GM18907 (cell line): ENCODE results near the gene TINAGL1.

Experiments
- ATAC-seq: cut with Tn5 transposase; IDR thresholded peaks from one replicate; pipeline ENCODE4 v1.9.1; 2021; ENCODE audit warnings: mild to moderate bottlenecking, moderate library complexity; ENCODE audit not compliant: unreplicated experiment

TINAGL1 gene

DNA sequence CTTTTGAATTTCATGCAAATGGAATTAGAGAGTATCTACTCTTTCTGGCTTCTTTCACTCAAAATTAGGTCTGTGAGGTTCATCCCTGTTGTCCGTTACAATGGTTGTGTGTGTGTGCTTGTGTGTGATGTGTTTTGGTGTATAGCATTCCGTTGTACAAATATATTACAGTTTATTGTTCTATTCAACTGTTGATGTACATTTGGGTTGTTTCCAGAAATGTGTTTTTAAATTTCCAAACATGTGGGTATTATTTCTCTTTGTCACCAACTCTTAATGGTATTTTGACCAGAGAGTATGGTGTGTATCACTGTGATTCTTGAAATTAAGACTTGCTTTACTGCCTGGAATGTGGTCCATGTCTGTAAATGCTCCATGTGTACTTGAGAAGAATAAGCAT, 24.3 kb downstream of the TINAGL1 start:
- ATAC-seq: no peak

DNA sequence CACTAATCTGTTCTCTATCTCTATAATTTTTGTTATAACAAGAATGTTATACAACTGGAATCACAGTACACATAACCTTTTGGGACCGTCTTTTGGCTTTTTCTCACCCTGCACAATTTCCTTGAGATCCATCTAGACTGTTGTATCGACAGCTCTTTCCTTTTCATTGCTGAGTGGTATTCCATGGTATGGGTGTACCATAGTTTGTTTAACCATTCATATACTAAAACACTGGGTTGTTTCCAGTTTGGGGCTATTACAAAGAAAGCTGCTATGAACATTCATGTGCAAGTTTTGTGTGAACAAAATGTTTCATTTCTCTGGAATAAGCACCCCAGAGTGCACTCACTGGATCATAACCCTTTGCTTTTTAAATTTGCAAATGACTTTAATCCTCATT, 25.8 kb downstream of the TINAGL1 start:
- ATAC-seq: no peak

DNA sequence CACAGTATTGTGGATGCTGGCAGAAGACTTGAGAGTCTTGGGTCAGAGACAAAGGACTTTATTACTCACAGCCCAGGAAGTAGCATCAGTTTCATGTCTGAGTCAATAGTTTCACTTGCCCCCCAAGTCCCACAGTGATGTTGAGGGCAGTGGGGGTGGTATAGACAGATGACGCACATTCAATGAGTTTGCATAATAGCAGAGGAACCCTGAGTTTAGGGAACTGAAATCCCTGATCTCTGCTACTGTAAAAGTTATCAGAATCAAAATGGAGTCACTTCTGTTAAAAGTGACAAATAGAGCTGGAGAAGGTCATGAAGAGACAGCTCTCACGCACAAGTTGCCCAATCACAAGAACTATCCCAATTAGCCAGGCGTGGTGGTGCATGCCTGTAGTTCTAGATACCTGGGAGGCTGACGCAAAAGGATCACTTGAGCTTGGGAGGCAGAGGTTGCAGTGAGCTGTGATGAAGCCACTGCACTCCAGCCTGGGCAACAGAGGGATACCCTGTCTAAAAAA, 29.7 kb downstream of the TINAGL1 start:
- peak; percentile 90 for ATAC-seq

DNA sequence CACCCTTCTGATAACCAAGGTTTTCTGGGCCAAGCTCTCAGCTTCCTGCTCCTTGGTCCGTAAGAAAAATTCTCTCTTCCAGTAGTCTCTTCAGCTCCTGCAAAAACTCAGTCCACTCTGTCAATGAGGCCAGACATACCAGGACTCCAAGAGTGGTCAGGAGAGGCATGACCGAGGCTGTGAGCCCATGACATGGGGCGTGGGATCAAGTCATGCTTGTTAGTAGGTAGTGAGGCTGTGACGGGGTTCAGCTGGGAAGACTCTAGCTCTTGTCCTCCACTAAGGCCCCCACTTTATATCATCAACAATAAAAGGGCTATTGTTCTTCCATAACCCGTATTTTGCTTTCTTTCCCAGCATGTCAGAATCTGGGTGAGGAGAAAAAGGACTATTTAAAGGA, 31.0 kb downstream of the TINAGL1 start:
- no peak for ATAC-seq

DNA sequence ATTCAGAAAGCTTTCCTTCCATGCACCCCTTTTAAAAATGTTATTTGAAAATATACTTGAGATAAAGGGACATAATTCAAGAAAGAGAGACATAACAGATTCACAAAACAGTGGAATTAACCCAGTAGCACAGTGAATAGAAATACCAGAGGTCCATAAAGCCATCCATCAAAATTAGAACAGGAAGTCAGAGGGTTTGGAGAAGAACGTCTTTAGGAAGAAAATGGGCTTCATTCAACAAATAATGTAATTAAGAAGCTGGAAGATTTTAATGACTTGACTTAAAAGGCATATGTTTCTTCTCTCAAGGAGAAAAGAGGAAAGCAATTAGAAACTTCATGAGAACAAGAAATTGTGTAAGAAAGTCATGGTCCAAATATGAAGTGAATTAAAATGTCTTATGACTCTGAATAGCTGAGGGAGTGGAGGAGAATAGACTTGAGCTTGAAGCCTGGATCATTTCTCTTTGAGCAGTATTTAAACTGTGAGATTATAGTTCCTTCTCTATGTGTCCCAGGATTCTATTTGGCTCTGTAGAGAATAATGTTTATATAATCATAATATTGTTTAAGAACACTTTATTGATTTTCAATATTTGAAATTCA, 33.3 kb downstream of the TINAGL1 start:
- no peak for ATAC-seq

DNA sequence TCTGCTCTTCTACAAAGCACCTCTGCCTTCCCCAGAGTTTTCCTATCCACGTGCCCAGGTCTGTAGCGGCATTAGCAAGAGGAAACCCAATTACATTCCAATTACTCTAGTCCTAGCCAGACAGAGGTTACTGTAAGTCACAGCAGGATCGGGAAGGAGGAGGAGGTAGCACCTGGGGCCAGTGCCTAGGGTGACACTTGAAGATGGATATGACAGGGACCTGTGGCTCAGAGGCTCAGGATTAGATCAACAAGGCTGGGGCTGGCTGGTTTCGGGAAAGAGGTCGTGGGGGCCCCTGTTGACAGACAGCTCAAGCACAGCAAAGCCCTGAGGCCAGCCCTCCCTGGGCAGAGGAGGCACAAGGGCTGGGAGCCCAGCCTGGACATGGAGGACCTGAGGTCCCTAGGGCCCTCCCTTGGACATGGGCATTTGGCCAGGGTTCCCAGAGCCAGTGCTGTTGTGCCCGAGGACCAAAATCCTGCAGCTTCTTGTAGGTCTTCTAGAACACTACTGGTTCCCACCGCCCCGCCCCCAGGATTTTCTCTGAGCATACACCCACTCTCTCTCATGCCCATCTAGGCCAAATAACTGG, 38.2 kb downstream of the TINAGL1 start:
- ATAC-seq: no peak

DNA sequence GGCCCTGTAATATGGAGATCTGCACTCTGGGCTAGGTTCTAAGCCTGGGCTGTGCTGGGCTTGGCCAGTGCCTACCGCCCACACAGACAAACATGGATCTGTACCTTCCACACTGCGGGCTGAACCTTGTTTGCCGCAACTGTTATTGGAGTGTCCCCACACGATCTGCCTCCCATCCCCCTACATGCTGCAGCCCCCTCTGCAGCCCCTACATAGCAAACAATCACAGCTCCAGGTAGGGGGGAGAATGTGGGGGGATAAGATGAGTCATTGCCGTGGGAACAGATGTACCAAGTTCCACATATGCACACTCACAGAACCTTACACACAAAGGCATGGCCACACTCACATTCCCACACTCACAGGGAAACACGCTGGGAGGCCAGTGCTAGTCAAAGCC, 39.1 kb downstream of the TINAGL1 start:
- no peak for ATAC-seq

DNA sequence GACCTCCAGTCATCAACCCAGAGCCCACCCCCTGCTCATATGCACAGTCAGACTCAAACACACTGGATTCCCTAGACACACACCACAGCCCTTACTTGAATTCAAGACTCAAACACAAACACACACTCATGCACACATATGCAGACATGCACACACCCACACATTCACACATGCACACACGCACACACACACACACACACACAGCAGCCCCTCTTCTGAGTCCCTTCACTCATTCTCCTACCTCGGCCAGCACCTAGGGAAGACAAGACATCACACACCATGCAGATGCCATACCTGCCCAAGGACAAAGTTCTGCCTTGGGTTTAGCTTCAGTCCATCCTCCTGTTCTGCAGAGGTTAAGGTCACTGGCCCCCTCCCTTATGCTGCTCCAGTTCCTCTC, 39.6 kb downstream of the TINAGL1 start:
- ATAC-seq: no peak

DNA sequence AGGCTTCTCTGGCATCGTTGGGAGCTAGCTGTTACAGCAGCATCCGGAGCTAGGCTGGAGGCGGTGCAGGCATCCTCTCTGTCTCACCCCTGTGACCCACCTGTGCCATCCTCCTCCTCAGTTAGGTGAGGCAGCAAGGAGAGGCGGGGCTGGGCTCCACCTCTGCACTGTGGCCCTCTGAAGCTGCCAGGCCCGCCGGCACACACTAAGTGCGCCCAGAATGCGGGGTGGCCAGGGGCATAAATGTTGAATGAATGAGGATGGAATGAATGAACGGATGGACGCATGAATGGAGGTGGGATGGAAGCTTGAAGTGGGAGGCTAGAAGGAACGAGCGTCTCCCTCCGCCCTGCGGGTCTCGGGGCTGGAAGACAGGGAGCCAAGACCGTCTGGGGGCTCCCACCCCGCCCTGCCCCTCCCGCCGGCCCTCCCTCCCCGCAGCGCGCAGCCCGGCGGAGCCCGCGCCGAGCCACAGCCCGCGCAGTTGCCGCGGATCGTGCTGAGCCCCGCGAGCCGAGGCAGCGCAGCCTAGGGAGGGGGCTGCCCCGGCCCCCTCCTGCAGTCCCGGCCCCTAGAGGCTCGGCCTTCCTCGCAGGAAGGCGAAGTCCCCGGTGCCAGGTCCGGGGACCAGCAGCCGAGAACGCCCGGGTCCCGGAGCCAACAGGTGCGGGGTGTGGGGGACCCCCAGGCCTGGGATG, 41.1 kb downstream of the TINAGL1 start, which contains the start of gene HCRTR1:
Gene HCRTR1, plus strand, starts transcription at position 472 of the 698 bp plus-strand sequence. CDS start 1,504 bp downstream, outside the sequence.
- ATAC-seq: no peak

DNA sequence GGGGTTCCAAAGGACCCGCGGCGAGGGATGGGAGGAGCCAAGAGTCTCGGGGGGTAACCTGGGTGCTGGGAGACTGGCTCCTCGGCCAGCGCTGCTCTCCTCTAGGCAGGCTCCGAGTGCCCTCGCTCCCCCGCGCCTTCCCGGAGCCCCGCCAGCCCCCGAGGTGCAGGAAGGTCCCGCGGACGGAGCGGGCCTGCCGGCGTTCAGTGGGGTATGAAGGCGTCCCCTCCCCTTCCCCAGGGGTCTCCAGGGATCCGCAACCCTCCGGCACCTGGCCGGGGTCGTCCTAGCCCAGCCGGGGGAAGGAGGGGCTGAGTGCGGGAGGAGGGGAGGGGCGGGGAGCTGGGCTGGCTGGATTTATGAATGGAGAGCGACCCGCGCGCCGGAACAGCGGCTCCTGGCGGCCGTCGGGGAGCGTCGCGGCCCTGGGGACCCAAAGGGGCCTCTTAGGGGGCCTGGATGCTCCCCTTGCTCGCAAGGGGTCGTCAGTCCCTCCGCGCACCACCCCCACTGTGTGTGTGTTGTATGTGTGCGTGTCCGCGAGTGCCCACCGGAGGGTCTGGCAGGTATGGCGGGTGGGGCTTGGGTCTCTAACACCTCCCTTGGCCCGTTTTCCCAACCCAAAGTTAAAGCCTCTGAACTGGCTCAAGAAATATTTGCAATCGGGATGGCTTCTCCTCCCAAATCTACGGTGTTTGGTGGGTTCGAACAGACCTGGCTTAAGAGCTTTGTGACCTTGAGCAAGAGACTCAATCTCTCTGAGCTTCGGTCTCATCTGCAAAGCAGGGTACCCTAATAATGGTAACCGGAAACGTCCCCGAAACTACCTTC, 41.8 kb downstream of the TINAGL1 start:
- no peak for ATAC-seq

DNA sequence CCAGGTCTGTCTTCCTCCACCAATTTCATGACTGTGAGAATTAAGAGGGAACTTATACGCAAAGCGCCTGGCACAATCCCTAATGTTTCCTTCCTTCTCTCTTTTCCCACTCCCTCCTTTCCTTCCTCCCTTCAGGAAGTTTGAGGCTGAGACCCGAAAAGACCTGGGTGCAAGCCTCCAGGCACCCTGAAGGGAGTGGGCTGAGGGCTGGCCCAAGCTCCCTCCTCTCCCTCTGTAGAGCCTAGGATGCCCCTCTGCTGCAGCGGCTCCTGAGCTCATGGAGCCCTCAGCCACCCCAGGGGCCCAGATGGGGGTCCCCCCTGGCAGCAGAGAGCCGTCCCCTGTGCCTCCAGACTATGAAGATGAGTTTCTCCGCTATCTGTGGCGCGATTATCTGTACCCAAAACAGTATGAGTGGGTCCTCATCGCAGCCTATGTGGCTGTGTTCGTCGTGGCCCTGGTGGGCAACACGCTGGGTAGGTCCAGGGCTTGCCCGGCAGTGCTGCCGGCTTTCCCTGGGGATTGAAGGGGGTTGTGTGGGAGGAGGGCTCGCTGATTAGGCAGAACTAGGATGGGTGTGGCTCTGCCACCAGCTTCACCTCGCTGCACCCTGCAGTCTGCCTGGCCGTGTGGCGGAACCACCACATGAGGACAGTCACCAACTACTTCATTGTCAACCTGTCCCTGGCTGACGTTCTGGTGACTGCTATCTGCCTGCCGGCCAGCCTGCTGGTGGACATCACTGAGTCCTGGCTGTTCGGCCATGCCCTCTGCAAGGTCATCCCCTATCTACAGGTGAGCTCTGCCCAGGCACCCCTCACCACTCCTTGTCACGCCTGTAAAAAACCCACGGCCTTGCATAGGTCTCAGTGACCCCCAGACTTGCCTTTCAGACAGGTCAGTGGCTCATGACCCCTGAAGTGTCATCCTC, 42.9 kb downstream of the TINAGL1 start:
- no peak for ATAC-seq

DNA sequence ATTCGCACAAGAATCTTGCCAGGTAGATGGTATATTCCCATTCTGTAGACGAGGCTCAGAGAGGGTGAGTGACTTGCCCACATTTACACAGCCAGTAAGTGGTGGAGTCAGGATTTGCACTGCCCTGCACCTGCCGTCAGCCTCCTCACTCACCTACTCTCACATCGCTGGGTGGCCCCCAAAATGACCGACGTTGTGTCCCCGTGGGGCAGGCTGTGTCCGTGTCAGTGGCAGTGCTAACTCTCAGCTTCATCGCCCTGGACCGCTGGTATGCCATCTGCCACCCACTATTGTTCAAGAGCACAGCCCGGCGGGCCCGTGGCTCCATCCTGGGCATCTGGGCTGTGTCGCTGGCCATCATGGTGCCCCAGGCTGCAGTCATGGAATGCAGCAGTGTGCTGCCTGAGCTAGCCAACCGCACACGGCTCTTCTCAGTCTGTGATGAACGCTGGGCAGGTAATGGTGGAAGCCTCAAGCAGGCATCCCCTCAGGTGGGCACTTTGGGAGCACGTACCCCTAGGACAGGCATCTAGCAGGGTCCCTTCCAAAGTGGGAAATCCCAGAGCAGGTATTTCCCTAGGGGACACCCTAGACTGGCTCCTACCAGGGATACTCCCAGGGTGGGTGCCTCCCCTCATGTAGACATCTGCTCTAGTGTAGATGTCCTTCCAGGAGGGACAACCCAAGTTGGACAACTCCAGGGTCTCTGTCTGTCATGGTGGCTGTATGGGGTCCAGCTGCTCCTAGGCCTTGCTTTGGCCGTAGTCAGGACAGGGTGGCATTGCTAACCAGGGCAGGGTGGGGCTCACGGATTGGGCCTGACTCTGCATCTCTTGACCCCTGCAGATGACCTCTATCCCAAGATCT, 44.5 kb downstream of the TINAGL1 start:
- no peak for ATAC-seq

DNA sequence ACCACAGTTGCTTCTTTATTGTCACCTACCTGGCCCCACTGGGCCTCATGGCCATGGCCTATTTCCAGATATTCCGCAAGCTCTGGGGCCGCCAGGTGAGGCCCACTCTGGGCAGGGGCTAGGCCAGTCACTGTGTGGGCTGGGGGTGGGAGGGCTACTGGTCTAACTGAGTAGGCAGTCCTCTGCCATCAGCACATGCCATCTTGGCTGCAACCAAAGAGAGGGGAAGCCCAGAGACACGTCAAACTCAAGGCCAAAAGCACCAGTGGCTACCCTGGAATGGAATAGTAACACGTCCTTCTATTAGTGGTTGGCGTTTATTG, 45.1 kb downstream of the TINAGL1 start:
- ATAC-seq: no peak

DNA sequence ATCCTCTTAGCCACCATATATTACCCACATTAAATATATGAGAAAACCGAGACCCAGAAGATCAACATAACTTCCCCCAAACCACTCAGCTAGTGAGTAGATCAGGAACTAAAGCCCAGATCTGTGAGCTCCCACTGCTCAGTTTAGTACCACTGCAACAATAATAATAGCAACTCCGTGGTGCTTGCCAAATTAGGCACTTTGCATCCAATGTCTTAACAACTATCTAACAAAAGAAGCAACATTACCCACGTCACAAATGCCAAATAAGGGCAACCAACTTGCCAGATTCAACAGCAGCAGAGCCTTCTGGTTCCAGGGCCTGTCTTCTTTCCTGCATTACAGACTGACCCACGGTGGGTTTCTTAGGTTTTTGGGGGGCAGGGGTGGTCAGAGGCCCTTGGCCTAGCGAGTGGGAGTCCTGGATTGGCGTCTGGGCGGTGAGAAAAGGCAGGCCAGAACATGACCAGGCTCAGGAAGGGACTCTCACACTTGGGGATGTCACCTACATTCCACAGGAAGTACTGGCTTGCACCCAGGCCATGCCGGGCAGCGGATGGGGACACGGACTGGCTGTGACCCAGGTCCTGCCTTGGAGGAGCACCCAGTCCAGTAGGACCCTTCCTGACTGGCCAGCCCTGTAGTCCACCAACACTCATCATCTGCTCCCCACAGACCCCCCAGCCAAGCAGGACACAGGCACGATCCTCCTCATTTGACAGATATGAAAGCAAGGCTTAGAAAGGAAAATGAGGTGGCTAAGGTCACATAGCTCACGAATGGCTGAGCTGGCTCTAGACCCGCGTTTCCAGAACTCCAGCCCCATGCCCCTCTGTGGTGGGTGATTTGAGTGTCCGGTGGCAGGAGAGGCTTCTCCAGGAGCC, 45.8 kb downstream of the TINAGL1 start:
- ATAC-seq: no peak

DNA sequence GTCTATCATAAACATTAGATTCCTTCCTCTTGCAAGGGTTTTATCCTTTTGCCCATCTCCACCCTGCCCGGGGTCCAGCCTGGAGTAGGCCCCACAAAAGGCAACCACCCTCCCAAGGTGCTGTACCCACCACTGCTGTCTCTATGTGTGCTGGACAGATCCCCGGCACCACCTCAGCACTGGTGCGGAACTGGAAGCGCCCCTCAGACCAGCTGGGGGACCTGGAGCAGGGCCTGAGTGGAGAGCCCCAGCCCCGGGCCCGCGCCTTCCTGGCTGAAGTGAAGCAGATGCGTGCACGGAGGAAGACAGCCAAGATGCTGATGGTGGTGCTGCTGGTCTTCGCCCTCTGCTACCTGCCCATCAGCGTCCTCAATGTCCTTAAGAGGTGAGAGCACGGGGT, 47.0 kb downstream of the TINAGL1 start:
- no peak for ATAC-seq

DNA sequence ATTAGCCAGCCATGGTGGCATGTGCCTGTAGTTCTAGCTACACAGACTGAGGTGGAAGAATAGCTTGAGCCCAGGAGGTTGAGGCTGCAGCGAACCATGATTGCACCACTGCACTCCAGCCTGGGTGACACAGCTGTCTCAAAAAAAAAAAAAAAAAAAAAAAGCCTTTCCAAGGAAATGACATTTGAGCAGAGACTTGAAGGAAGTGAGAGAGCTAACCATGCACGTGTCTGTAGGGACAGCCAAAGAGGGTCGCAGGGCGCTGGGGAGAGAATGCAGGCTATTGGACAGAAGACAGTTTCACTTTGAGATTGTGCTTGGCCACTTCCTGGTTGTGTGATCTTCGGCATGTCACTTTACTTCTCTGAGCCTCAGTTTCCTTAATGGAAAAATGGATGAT, 48.0 kb downstream of the TINAGL1 start:
- no peak for ATAC-seq

DNA sequence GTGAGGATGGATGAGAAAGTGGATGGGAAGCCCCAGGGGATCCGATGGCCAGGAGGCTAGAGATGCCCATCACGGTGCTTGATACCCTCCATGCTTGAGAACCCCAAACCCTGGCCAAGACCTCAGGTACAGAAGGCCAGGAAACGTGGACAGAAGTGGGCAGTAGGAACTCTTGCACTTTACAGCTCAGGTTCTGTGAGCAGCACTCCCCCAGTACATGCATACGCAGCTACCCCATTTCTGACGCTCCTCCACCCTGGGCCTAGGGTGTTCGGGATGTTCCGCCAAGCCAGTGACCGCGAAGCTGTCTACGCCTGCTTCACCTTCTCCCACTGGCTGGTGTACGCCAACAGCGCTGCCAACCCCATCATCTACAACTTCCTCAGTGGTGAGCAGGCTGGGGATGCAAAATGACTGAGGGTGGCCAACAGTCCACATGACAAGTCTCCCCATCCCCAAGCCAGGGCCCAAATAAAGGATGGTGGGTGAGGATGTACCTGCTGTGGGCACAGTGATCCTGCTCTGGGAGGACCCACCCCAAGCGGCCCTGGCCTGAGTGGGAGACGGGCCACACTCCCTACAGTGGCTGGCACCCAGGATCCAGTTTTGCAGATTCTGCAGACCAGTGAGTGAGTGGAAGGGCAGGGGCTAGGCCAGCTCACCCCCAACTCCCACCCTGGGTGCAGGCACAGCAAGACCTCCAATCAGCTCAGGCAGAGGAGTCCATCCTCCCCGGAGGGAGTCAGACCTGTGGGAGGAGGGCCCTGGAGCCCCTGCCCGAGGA, 48.6 kb downstream of the TINAGL1 start:
- ATAC-seq: no peak
